ENCODE data around the gene EPDR1.
"Not testable (repeated sequence)": the region's sequence is repeated elsewhere in the genome, so short reads cannot be mapped to it uniquely, and the experiment has no call there.

Gene EPDR1

DNA sequence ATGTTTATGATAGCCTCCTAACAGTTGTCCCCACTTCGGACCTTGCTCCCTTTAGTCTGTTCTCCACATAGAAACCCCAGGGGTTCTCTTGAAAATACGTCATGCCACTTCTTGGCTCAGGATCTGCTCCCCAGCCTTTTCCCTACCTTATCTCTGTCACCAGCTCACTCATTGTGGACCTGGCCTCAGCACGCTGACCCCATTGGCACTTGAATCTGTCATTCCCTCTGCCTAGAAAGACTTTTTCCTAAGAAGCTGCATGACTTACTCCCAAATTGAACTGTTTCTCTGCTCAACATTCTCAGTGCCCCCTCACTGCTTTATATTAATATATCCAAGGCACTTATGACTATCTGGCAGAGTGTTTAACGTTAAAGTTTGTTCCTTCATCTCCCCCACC is 8.4 kb downstream of the EPDR1 start:
- DNase-seq = no peak

DNA sequence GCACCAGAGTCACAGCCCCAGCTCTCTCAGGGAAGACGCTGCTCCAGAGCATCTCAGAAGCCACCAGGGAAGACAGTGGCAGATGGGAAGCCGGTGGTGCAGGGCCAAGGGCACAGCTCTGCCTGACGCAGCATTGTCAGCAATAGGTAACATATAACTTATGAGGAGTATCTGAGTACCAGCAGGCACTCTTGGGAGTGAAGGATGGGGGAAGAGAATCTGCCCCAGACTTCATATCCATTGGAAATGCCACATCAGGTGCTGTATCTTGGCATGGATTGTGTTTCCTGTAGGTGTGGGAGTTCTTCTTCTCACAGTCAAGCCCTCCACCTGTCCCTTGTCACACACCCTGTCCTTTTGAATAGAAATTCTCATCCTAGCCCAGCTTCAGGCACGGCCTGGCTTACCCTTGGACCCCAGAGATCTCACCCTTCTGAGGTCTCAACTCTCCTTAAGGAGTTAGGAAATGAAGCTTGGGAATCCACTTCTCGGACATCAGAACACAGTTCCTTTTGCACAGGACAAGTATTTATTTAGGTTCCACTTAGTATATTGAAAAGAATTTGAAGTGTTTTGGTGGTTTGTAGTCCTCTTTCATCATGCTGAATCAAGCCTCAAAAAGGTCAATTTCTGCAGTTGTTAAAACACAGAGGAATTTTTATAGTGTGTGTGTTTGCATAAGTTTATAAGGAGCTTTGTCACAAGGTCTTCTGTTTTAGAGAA is 9.9 kb downstream of the EPDR1 start:
- peak; percentile 31 for DNase-seq

DNA sequence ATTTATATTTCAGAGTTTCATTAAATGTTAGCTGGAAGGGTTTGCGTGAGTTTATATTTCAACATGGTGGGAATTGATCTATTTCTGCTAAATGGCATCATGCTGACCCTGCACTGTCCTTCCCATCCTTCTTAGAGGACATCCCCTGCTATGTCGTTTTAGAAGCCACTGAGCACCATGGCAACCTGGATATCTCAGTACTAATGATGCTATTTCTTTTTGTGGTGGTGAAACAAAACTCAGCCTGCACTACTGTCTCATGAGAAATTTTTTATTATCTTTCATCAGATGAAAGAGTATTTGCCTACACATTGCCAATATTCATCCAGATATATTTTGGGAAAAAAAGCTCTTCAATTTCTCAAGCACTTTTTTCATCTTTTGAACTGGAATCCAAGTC is 12.1 kb downstream of the EPDR1 start:
- no peak for DNase-seq

- DNase-seq = no peak
Observed at GRCh38 chr7:37933018-37933566, 12.7 kb downstream of the EPDR1 start.

GRCh38 chr7:37942934-37943610 is 22.6 kb downstream of the EPDR1 start:
- no peak for DNase-seq

DNA sequence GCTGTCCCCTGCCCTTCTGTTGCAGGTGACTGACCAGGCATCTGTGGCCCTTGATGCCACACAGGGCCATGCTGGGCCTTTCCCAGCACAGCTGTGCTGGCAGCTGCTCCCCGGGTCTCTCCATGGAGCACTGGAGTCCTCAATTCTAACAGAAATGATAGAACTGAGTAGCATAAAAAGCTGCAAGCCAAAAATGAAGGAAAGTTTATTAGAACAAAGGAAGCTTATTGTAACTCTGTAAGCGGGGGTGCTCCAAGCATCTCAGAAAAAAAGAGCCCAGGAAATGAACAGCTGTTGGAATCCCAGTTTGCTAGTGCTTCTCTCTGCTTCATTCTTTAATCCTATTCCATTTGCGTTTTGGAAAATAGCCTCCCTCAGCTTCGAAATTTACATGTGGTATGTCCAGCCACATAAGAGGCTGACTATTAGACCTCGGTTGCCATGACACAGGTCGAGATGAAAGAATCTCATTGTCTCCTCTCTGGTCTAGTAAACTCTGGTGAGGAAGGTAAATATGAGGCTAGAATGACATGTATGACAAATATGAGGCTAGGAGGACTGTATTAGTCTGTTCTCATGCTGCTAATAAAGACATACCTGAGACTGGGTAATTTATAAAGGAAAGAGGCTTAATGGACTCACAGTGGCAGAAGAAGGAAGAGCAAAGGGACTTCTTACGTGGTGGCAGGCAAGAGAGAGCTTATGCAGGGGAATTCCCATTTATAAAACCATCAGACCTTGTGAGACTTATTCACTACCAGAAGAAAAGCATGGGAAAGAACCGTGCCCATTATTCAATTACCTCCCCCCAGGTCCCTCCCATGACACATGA is 23.7 kb downstream of the EPDR1 start:
- no peak for DNase-seq

GRCh38 chr7:37944737-37945054 is 24.3 kb downstream of the EPDR1 start:
- no peak for DNase-seq

DNA sequence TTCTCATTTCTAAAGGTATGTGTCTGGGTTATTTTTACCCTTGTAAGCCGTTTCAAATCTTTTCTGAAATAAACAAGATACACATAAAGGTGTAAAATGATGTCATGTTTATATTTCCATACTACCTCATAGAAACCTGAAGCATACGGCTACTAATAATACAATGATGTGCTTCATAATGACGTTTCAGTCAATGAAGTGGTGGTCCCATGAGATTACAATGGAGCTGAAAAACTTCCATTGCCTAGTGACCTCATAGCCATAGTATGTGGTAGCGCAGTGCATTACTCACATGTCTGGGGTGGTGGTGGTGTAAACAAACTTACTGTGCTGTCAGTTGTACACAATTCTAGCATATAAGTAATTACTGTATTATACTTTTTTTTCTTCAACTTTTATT is 24.9 kb downstream of the EPDR1 start:
- peak; percentile 33 for DNase-seq

GRCh38 chr7:37947138-37947940 is 26.9 kb downstream of the EPDR1 start:
- DNase-seq = no peak

GRCh38 chr7:37947941-37948210 is 27.4 kb downstream of the EPDR1 start:
- no peak for DNase-seq

- DNase-seq = no peak
Observed at GRCh38 chr7:37952240-37952639, 31.8 kb downstream of the EPDR1 start.

DNA sequence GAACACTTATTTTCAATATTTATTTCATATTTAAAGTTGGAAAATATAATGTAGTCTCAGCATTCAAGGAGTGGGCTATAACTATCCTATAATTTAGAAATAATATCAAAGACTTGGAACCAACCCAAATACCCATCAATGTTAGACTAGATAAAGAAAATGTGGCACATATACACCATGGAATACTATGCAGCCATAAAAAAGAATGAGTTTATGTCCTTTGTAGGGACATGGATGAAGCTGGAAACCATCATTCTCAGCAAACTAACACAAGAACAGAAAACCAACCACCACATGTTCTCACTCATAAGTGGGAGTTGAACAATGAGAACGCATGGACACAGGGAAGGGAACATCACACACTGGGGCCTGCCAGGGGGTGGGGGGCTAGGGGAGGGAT is 33.8 kb downstream of the EPDR1 start:
- not testable (repeated sequence) for DNase-seq

- DNase-seq = no peak
Observed at GRCh38 chr7:37956791-37957190, 36.4 kb downstream of the EPDR1 start.

DNA sequence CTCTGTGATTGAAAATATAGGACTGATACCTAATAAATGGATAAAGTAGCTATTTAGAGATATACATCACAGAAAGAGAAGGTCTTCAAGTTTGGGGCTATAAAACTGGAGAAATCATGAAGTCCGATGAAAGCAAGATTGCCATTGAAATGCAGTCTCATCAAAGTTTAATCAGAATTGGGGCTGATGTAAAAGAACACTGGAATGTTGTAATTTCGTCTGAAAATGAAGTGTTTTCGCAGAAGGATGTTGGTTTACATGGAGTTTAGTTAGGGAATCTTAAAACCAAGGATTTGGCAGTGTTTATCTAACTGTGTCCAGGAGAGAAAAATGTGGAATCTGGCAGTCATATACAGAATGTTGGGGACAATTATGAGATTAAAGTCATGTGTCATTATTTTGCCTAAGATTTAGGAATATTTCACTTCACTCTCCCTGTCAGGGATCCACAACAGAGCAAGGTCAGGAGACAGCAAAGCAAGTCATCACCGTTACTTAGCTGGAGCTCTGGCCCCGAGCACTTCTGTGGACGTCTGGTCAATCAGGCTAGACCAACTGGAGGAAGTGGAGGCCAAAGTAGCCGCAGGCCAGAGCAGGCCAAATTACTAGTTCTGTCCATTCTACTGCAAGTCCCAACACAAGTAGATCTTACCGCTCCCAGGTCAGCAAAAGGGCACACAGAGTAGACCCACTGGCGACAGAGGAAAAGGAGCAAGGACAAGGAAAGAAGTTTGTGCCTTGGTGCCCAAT is 37.0 kb downstream of the EPDR1 start:
- DNase-seq = no peak

DNA sequence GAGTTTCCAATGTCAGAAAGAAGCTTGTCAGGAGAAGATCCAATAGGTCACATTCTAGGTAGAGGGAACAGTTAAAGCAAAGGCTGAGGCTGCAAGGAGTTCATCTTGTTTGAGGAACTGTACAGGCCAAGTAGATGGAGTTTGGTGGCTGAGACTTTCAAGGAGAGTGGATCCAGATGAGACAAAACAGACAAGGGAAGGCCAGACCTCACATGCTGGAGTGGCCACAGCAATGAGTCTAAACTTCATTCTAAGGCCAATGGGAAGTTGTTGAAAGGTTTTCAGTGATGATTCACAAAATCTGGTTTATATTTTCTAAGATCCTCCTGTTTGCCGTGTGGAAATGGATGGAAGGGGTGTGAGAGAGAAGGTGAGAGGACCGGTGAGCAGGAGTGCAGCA is 40.0 kb downstream of the EPDR1 start:
- DNase-seq = peak; percentile 8

GRCh38 chr7:37961251-37961650 is 40.8 kb downstream of the EPDR1 start:
- DNase-seq = no peak

DNA sequence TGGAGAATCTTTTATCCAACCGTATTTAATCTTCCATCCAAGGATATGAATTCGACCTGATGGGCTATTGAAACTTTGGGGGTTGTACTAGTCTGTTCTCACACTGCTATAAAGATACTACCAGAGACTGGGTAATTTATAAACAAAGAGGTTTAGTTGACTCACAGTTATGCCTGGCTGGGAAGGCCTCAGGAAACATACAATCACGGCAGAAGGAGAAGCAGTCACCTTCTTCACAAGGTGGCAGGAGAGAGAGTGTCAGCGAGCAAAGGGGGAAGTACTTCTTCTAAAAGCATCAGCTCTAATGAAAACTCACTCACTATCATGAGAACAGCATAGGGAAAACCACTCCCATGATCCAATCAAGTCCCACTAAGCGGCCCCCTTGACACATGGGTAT is 43.8 kb downstream of the EPDR1 start:
- no peak for DNase-seq

GRCh38 chr7:37970211-37970610 is 49.8 kb downstream of the EPDR1 start:
- DNase-seq = no peak

DNA sequence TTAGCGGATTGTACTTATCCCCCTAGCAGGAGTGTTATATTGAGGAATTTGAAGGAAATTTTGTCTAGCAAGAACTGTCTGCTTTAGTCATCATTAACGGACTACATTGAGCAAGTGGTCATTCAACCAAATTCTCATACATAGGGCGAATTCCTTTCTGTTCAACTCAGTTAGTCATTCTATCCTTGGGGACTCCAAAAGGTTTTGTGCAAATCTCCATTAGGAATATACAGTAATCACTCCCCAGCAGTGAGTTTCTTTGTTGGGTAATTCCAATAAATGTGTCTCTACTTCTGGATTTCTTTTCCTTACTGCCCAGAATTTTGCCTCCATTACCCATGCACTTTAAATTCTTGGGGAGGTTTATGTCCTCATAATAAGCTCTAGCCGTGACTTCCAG is 51.1 kb downstream of the EPDR1 start:
- DNase-seq = peak; percentile 12

GRCh38 chr7:37973915-37974314 is 53.5 kb downstream of the EPDR1 start:
- DNase-seq = no peak

DNA sequence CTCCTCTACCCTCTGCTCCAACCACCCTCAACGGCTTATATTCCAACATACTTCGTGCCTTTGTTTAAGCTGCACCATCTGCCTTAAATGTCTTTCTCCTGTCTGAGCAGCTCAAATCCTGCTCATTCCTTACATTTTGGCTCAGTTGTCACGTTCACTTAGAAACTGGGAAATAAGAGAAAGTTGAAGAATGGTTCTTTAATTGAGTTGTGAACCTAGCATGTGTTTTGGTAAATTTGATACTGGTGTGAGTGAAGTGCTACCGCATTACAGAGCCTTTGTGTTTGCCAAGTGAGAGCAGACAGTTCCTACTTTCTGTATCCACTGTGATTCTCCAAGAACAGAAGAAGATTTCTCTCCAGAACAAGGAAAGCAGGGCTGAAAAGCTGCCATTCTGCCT is 54.3 kb downstream of the EPDR1 start:
- no peak for DNase-seq

GRCh38 chr7:37977243-37977642 is 56.8 kb downstream of the EPDR1 start:
- no peak for DNase-seq

Data from fibroblast of skin of abdomen (primary cell).